ENCODE data around the gene CHST15. TPM values are rescaled to one million over a fixed set of nuclear protein-coding genes. Genes with fewer than 3 reads are reported as not detected.

CHST15 gene
- total and polyA plus RNA-seq, 2 of the 4 experiments (the other 2 are of a cell fraction): 0.14 to 0.18 TPM

DNA sequence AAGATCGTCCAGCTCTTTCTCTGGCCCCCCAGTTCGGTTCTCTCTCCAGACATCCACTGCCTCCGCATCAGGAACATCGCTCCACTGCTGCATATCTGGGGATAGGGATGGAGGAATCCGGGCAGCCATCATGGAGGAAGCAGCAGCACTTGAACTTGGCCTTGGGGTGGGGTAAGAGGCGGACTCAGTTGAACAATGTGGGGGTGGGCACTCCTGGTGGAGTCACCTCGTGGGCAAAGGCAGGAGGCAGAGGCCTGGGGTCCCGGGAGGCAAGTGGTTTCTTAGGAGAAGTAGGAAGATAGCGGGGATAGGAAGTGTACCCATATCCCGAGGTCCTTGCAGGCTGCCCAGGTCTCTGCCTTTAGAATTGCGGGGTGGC lies 98.3 kb downstream of the CHST15 start:
- dilution Hi-C loops (cut with HindIII; ENCODE audit: low sequenced_read_pairs, unreplicated experiment): loop anchor here (25.0 kb wide), 1 partner anchor 392 kb away; no protein-coding TSS in a partner anchor
- H3K18ac ChIP-seq (ENCODE audit: low read depth, low read length): no peak overlapping the region
- intact Hi-C loops (cut with micrococcal nuclease): no loop called here

More for the DNA sequence above, 98.3 kb downstream of the CHST15 start:
- ChIA-PET POLR2A (ENCODE audit: unreplicated experiment) (no interaction called here), CTCF (interaction anchor here (0.6 to 2.1 kb wide), 8 partner anchors 11 to 409 kb away, joined by 3 to 18 read pairs (median 4); no protein-coding TSS in a partner anchor)
- in situ Hi-C loops (cut with MboI; ENCODE audit: low sequenced_read_pairs): no loop called here
- Histone ChIP-seq H3K27ac (ENCODE audit: insufficient read depth, low read length) (no peak overlapping the region), H3K4me3 (ENCODE audit: insufficient read depth, low read depth, low read length) (no peak overlapping the region), H4K5ac (ENCODE audit: low read depth, low read length) (no peak overlapping the region), H4K20me1 (ENCODE audit: insufficient read depth, low read length) (no peaks in the 10 kb centered on the region), H3K9me3 (ENCODE audit: control insufficient read depth, insufficient read depth, low read length) (no peaks in the 10 kb centered on the region), H2AK5ac (ENCODE audit: low read depth, low read length) (no peak overlapping the region), H3K4ac (ENCODE audit: low read depth, low read length) (no peak overlapping the region), H2AFZ (replicated peaks; ENCODE audit: low read length, poor library complexity) (peak overlapping the region; percentile 86), H4K8ac (ENCODE audit: low read depth in 2 of 2, low read length in 2 of 2) (peak overlapping the region in 1 of 2 experiments; percentile 8; a peak in 1 of 4 replicates), H3K36me3 (ENCODE audit: control insufficient read depth, insufficient read depth, low read length) (no peaks in the 10 kb centered on the region), H2BK120ac (ENCODE audit: low read depth, low read length) (no peak overlapping the region), H2BK5ac (ENCODE audit: low read depth, low read length, poor library complexity, severe bottlenecking) (no peak overlapping the region), H3K23ac (ENCODE audit: low read depth, low read length) (no peak overlapping the region), H3K79me1 (ENCODE audit: low read depth in 1 of 2, low read length in 2 of 2) (no peaks in the 10 kb centered on the region), H2AK9ac (replicated peaks; ENCODE audit: low read depth, low read length, poor library complexity) (peak overlapping the region; percentile 82), H3K56ac (ENCODE audit: extremely low read depth, insufficient read depth, low read length) (no peak overlapping the region), H4K91ac (ENCODE audit: insufficient read depth, low read depth, low read length) (no peak overlapping the region), H3K9me1 (ENCODE audit: insufficient read depth, low read length) (no peaks in the 10 kb centered on the region), H3K4me2 (ENCODE audit: low read depth, low read length) (no peak overlapping the region; the same call in 1 of the 2 replicates), H3K9ac (ENCODE audit: low read depth, low read length) (no peak overlapping the region), H3K14ac (replicated peaks; ENCODE audit: low read depth, low read length) (no peak overlapping the region), H2BK15ac (ENCODE audit: low read depth, low read length) (no peak overlapping the region), H2BK20ac (ENCODE audit: low read depth, low read length) (no peak overlapping the region), H3K27me3 (ENCODE audit: control insufficient read depth, insufficient read depth, low read length) (peaks cover 4% of the 10 kb centered on the region; the same call in 1 of the 2 replicates), H3K4me1 (ENCODE audit: control insufficient read depth, insufficient read depth, low read length) (peaks cover 3% of the 10 kb centered on the region; the same call in 1 of the 2 replicates)
- peak; percentile 2 for DNase-seq
- no peak for TF ChIP-seq RCOR1 (IDR thresholded peaks at IDR 0.05; ENCODE audit: insufficient replicate concordance, low read length)
- no peak for TF ChIP-seq NFE2L2 (IDR thresholded peaks at IDR 0.05; ENCODE audit: low read depth, low read length)
- TF ChIP-seq, protein P1, sequence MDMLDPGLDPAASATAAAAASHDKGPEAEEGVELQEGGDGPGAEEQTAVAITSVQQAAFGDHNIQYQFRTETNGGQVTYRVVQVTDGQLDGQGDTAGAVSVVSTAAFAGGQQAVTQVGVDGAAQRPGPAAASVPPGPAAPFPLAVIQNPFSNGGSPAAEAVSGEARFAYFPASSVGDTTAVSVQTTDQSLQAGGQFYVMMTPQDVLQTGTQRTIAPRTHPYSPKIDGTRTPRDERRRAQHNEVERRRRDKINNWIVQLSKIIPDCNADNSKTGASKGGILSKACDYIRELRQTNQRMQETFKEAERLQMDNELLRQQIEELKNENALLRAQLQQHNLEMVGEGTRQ (IDR thresholded peaks at IDR 0.05; ENCODE audit: low read depth, low read length): no peak
- no peak for TF ChIP-seq BHLHE40 (IDR thresholded peaks at IDR 0.05; ENCODE audit: low read depth, low read length)
- no peak for TF ChIP-seq POLR2A (IDR thresholded peaks at IDR 0.05; ENCODE audit: low read depth, low read length)
- no peak for TF ChIP-seq MAFK (IDR thresholded peaks at IDR 0.05; ENCODE audit: low read depth, low read length)
- TF ChIP-seq, protein P2, sequence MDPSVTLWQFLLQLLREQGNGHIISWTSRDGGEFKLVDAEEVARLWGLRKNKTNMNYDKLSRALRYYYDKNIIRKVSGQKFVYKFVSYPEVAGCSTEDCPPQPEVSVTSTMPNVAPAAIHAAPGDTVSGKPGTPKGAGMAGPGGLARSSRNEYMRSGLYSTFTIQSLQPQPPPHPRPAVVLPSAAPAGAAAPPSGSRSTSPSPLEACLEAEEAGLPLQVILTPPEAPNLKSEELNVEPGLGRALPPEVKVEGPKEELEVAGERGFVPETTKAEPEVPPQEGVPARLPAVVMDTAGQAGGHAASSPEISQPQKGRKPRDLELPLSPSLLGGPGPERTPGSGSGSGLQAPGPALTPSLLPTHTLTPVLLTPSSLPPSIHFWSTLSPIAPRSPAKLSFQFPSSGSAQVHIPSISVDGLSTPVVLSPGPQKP (IDR thresholded peaks at IDR 0.05; ENCODE audit: borderline replicate concordance, low read depth, low read length): no peak
- no peak for TF ChIP-seq SMC3 (IDR thresholded peaks at IDR 0.05; ENCODE audit: low read depth, low read length)
- TF ChIP-seq CEBPB (IDR thresholded peaks at IDR 0.05; ENCODE audit: low read depth, low read length): no peak
- TF ChIP-seq RAD21 (IDR thresholded peaks at IDR 0.05; ENCODE audit: low read length): no peak
- no peak for TF ChIP-seq MAZ (IDR thresholded peaks at IDR 0.05; ENCODE audit: borderline replicate concordance, low read depth, low read length)
- no peak for TF ChIP-seq RFX5 (IDR thresholded peaks at IDR 0.05; ENCODE audit: low read depth, low read length)
- TF ChIP-seq CHD1 (IDR thresholded peaks at IDR 0.05; ENCODE audit: low read depth, low read length): no peak
- TF ChIP-seq FOS (IDR thresholded peaks at IDR 0.05; ENCODE audit: low read depth, low read length): no peak
- TF ChIP-seq, protein P3, sequence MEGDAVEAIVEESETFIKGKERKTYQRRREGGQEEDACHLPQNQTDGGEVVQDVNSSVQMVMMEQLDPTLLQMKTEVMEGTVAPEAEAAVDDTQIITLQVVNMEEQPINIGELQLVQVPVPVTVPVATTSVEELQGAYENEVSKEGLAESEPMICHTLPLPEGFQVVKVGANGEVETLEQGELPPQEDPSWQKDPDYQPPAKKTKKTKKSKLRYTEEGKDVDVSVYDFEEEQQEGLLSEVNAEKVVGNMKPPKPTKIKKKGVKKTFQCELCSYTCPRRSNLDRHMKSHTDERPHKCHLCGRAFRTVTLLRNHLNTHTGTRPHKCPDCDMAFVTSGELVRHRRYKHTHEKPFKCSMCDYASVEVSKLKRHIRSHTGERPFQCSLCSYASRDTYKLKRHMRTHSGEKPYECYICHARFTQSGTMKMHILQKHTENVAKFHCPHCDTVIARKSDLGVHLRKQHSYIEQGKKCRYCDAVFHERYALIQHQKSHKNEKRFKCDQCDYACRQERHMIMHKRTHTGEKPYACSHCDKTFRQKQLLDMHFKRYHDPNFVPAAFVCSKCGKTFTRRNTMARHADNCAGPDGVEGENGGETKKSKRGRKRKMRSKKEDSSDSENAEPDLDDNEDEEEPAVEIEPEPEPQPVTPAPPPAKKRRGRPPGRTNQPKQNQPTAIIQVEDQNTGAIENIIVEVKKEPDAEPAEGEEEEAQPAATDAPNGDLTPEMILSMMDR (conservative IDR thresholded peaks at IDR 0.05; ENCODE audit: low read depth, low read length): no peak
- TF ChIP-seq MXI1 (IDR thresholded peaks at IDR 0.05; ENCODE audit: borderline replicate concordance, low read depth, low read length): no peak
- ATAC-seq (ENCODE audit: low read depth): no peak; the same call in 1 of the 2 replicates
- no TSS peak for BruUV-seq (replicated peaks)
- 80% methylated on average over 1 of the region's 11 CpGs; no CpG with 5 or more reads in 1 of the 2 experiments for WGBS, 2 experiments (ENCODE audit: extremely low coverage in 2 of 2, insufficient read length in 1 of 2)

Measured in IMR-90 (cell line).